Stomach (tissue), 9 donors: ENCODE data around the gene IL17REL. TPM values are rescaled to one million over a fixed set of nuclear protein-coding genes. Genes with fewer than 3 reads are reported as not detected.

Source experiments
- DNase-seq, 2 donors: peaks; one replicate each; pipeline versions ENCODE4 v3.0.0 to v3.0.0-alpha.2; 2013 to 2019
- H3K27ac ChIP-seq, 5 donors: fragments of 200-600 bp in 4 of 5; sonication (generic) in 4 of 5; one replicate each; pipeline ENCODE4 v1.5.1; 2013 to 2019; ENCODE audit warnings: mild to moderate bottlenecking in 1 of 5, moderate library complexity in 1 of 5
- H3K27me3 ChIP-seq, 3 donors: fragments of 200-600 bp; sonication (generic); one replicate each; pipeline ENCODE4 v1.5.1; 2017 to 2019; ENCODE audit warnings: mixed run types in 1 of 3
- H3K36me3 ChIP-seq, 4 donors: fragments of 200-600 bp; sonication (generic); 1 replicate in 3 of 4; 2 replicates in 1 of 4; pipeline ENCODE4 v1.5.1; 2016 to 2019
- H3K4me1 ChIP-seq, 4 donors: fragments of 200-600 bp; sonication (generic); one replicate each; pipeline ENCODE4 v1.5.1; 2016 to 2019
- H3K4me3 ChIP-seq, 4 donors: fragments of 200-600 bp; sonication (generic) in 3 of 4; one replicate each; pipeline ENCODE4 v1.5.1; 2016 to 2019; ENCODE audit warnings: mild to moderate bottlenecking in 1 of 4
- H3K9me3 ChIP-seq, 4 donors: fragments of 200-600 bp; sonication (generic); one replicate each; pipeline ENCODE4 v1.5.1; 2016 to 2019
- CTCF ChIP-seq, 7 experiments: fragments of 450-650 bp in 4 of 7; fragments of 200-600 bp in 3 of 7; sonication (generic) in 3 of 7; IDR thresholded peaks; one replicate each; pipeline ENCODE4 v1.5.1; 2016 to 2019; ENCODE audit warnings: antibody characterized with exemption in 7 of 7, control low read depth in 2 of 7, mild to moderate bottlenecking in 1 of 7
- EP300 ChIP-seq: sonication (generic); formaldehyde crosslinking; IDR thresholded peaks from one replicate; pipeline ENCODE4 v1.6.1; 2017; ENCODE audit warnings: antibody characterized with exemption
- POLR2A ChIP-seq, 4 donors: fragments of 450-650 bp; IDR thresholded peaks; one replicate each; pipeline ENCODE4 v1.6.1; 2016; ENCODE audit warnings: antibody characterized with exemption in 4 of 4, control low read depth in 2 of 4, mild to moderate bottlenecking in 1 of 4, moderate library complexity in 1 of 4
- POLR2AphosphoS5 ChIP-seq, 3 donors: sonication (generic); formaldehyde crosslinking; IDR thresholded peaks; one replicate each; pipeline ENCODE4 v1.6.1; 2016; ENCODE audit warnings: antibody characterized with exemption in 3 of 3
- WGBS, 5 donors: extraction: QIAGEN DNeasy Blood & Tissue Kit in 3 of 5; methylation state at CpG; one replicate each; pipeline versions ENCODE4 v1.1.5 to v1.1.7; 2013 to 2018; 5-methylcytosine and 5-hydroxymethylcytosine counted together
- intact Hi-C: fragments of 100-400 bp; cut with DNase I; formaldehyde crosslinking; loops from one replicate; pipeline ENCODE4 v1.15.1; 2023; ENCODE audit warnings: low total_unique reads
- polyA plus RNA-seq, 3 donors: library from polyadenylated mRNA; stranded (reverse); fragments of 200-250 nt; gene quantifications; one replicate each; pipeline ENCODE4 v1.2.3, GENCODE V29; 2013
- total RNA-seq, 5 donors: library from RNA; depleted of rRNA; stranded (reverse); fragments of >200 nt; gene quantifications; one replicate each; pipeline versions ENCODE4 v1.1.0 to v1.2.3, GENCODE V29; 2014 to 2016
- donor health status: healthy with polysubstance abuse.
- donor health status: Bipolar disorder and iron deficiency.
- donor health status: healthy.

IL17REL gene
- total and polyA plus RNA-seq, 8 donors, result 0.03 to 1.2 (median 0.89) TPM; not detected in 4

GRCh38 chr22:50008151-50009040 is 4.2 kb downstream of the IL17REL start:
- Histone ChIP-seq H3K27ac (peak overlapping the region; percentile 34 to 84 (median 69)), H3K36me3 (no peaks in the 10 kb centered on the region), H3K4me1 (peaks cover 18 to 52% (median 44%) of the 10 kb centered on the region in 4 donors), H3K4me3 (no peak overlapping the region), H3K27me3 (peaks cover 12 to 45% (median 29%) of the 10 kb centered on the region in 3 donors), H3K9me3 (no peaks in the 10 kb centered on the region)
- DNase-seq, result peak in 1 of 2 donors; percentile 66
- WGBS, 5 donors, result 54 to 75% (median 60%) methylated on average over 19 to 24 of the region's 24 CpGs
- no peak for TF ChIP-seq POLR2A (IDR thresholded peaks at IDR 0.05)
- no peak for TF ChIP-seq EP300
- TF ChIP-seq POLR2AphosphoS5 (IDR thresholded peaks at IDR 0.05), result no peak
- no peak for TF ChIP-seq CTCF (IDR thresholded peaks at IDR 0.05)
- intact Hi-C loops, result no loop called here

- H3K27ac ChIP-seq, result peak overlapping the region in 4 of 5 donors; percentile 71 to 84 (median 77)
- H3K4me1 ChIP-seq, result peaks cover 19 to 42% (median 36%) of the 10 kb centered on the region in 4 donors
- H3K4me3 ChIP-seq, result no peak overlapping the region
- peaks cover 12 to 32% (median 24%) of the 10 kb centered on the region in 3 donors for H3K27me3 ChIP-seq
- no peak for TF ChIP-seq POLR2AphosphoS5 (IDR thresholded peaks at IDR 0.05)
- no peak for TF ChIP-seq EP300
- TF ChIP-seq POLR2A (IDR thresholded peaks at IDR 0.05), result no peak
- no peak for TF ChIP-seq CTCF (IDR thresholded peaks at IDR 0.05)
- H3K36me3 ChIP-seq, result no peaks in the 10 kb centered on the region
- intact Hi-C loops, result no loop called here
- H3K9me3 ChIP-seq, result no peaks in the 10 kb centered on the region
- DNase-seq, result peak in 1 of 2 donors; percentile 38
- WGBS, 5 donors, result 54 to 77% (median 59%) methylated on average over 3 of the region's 3 CpGs
These were observed 5.5 kb downstream of the IL17REL start for GRCh38 chr22:50007057-50007511.

- no peaks in the 10 kb centered on the region for H3K36me3 ChIP-seq
- DNase-seq, result no peak
- peaks cover 21 to 43% (median 34%) of the 10 kb centered on the region in 4 donors for H3K4me1 ChIP-seq
- peak overlapping the region in 1 of 5 donors; percentile 84 for H3K27ac ChIP-seq
- intact Hi-C loops, result no loop called here
- no peak overlapping the region for H3K4me3 ChIP-seq
- 65 to 74% (median 70%) methylated on average over 4 of the region's 4 CpGs for WGBS, 5 donors
- TF ChIP-seq EP300, result no peak
- no peak for TF ChIP-seq CTCF (IDR thresholded peaks at IDR 0.05)
- TF ChIP-seq POLR2A (IDR thresholded peaks at IDR 0.05), result no peak
- no peak for TF ChIP-seq POLR2AphosphoS5 (IDR thresholded peaks at IDR 0.05)
- H3K9me3 ChIP-seq, result no peaks in the 10 kb centered on the region
- H3K27me3 ChIP-seq, result peaks cover 0 to 28% (median 8%) of the 10 kb centered on the region in 3 donors
These were observed 7.6 kb downstream of the IL17REL start for GRCh38 chr22:50004918-50005317.

- no peak for TF ChIP-seq CTCF (IDR thresholded peaks at IDR 0.05)
- no peak for TF ChIP-seq EP300
- no peak for TF ChIP-seq POLR2A (IDR thresholded peaks at IDR 0.05)
- TF ChIP-seq POLR2AphosphoS5 (IDR thresholded peaks at IDR 0.05), result no peak
- intact Hi-C loops, result no loop called here
- no peaks in the 10 kb centered on the region for H3K9me3 ChIP-seq
- 65 to 74% (median 70%) methylated on average over 7 of the region's 7 CpGs for WGBS, 5 donors
- H3K4me1 ChIP-seq, result peaks cover 15 to 43% (median 33%) of the 10 kb centered on the region in 4 donors
- no peaks in the 10 kb centered on the region for H3K36me3 ChIP-seq
- peak in 1 of 2 donors; percentile 13 for DNase-seq
- peaks cover 0 to 38% (median 13%) of the 10 kb centered on the region in 3 donors for H3K27me3 ChIP-seq
- no peak overlapping the region for H3K27ac ChIP-seq
- no peak overlapping the region for H3K4me3 ChIP-seq
These were observed 9.8 kb downstream of the IL17REL start for GRCh38 chr22:50002791-50003190.
